ENCODE data around the gene KIF16B.

DNA sequence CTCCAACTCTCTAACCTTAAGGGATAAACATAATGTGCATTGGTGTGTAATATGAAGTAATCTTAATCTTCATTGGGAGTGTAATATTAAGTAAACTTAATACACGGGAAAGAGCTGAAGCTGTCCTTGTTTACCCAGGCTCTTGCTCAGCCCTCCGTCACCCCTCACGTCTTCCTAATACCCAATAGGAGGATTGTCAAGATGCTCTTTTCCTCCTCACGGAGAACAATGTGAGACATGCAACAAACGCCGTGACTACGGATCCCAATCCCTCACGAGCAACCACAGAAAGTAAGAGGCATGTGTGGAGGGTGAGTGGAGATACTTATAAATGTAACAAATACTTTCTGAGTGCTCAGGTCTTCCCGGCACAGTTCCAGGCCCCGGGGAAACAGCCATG, 11.0 kb downstream of the KIF16B start:
- TF ChIP-seq, protein P1, sequence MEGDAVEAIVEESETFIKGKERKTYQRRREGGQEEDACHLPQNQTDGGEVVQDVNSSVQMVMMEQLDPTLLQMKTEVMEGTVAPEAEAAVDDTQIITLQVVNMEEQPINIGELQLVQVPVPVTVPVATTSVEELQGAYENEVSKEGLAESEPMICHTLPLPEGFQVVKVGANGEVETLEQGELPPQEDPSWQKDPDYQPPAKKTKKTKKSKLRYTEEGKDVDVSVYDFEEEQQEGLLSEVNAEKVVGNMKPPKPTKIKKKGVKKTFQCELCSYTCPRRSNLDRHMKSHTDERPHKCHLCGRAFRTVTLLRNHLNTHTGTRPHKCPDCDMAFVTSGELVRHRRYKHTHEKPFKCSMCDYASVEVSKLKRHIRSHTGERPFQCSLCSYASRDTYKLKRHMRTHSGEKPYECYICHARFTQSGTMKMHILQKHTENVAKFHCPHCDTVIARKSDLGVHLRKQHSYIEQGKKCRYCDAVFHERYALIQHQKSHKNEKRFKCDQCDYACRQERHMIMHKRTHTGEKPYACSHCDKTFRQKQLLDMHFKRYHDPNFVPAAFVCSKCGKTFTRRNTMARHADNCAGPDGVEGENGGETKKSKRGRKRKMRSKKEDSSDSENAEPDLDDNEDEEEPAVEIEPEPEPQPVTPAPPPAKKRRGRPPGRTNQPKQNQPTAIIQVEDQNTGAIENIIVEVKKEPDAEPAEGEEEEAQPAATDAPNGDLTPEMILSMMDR (IDR thresholded peaks at IDR 0.05): no peak
- TF ChIP-seq POLR2A (IDR thresholded peaks at IDR 0.05): no peak
